H1 (cell line): Measurements from ENCODE around the gene SLC15A3. TPM values are rescaled to one million over a fixed set of nuclear protein-coding genes. Genes with fewer than 3 reads are reported as not detected.

Source experiments
- CEBPB ChIP-seq: IDR thresholded peaks from 2 replicates; pipeline ENCODE4 v1.6.1; 2012; ENCODE audit warnings: low read depth, low read length
- CHD1 ChIP-seq: IDR thresholded peaks from 2 replicates; pipeline ENCODE4 v1.6.1; 2012; ENCODE audit warnings: low read depth, low read length, improper control_type of control experiment
- GTF2F1 ChIP-seq: IDR thresholded peaks from 2 replicates; pipeline ENCODE4 v1.6.1; 2012; ENCODE audit warnings: low read depth, low read length, improper control_type of control experiment, borderline replicate concordance
- RXRA ChIP-seq: IDR thresholded peaks from 2 replicates; pipeline ENCODE4 v1.6.1; 2011; ENCODE audit warnings: low read depth, mild to moderate bottlenecking, low read length, moderate library complexity; ENCODE audit not compliant: insufficient read depth
- SIN3A ChIP-seq, 2 experiments: IDR thresholded peaks in 1 of 2; conservative IDR thresholded peaks in 1 of 2; 2 replicates each; pipeline ENCODE4 v1.6.1; 2011 to 2012; ENCODE audit warnings: low read length in 2 of 2, improper control_type of control experiment in 1 of 2, low read depth in 1 of 2, mild to moderate bottlenecking in 1 of 2
- SUZ12 ChIP-seq: fragments of 200-600 bp; sonication (generic); IDR thresholded peaks from 2 replicates; pipeline ENCODE4 v1.6.1; 2012; ENCODE audit warnings: mild to moderate bottlenecking, inconsistent platforms, low read length, moderate library complexity, mixed read lengths
- TAF1 ChIP-seq: IDR thresholded peaks from 2 replicates; pipeline ENCODE4 v1.6.1; 2011; ENCODE audit warnings: mild to moderate bottlenecking, low read depth, low read length
- TCF12 ChIP-seq: IDR thresholded peaks from 2 replicates; pipeline ENCODE4 v1.6.1; 2011; ENCODE audit warnings: low read depth, mild to moderate bottlenecking, low read length
- YY1 ChIP-seq: IDR thresholded peaks from 2 replicates; pipeline ENCODE4 v1.6.1; 2011; ENCODE audit warnings: low read depth, mild to moderate bottlenecking, low read length
- polyA plus RNA-seq, 7 experiments: library from polyadenylated mRNA; depleted of rRNA in 3 of 7; stranded (reverse) in 5 of 7; unstranded in 2 of 7; fragments of >200 nt in 5 of 7; fragments of 200-250 nt in 2 of 7; gene quantifications; 1 replicate in 5 of 7; 2 replicates in 1 of 7; 4 replicates in 1 of 7; pipeline versions ENCODE4 v1.2.1 to v1.2.3, GENCODE V29; 2011 to 2013; ENCODE audit warnings: missing spikeins in 2 of 7, mixed read lengths in 2 of 7
- total RNA-seq: library from RNA; stranded (reverse); fragmentation: NEBNext Ultra II Directional; extraction: Animal tissue kit (Norgen Biotek cat#: 25700); gene quantifications from 2 replicates; pipeline ENCODE4 v1.2.1, GENCODE V29; 2021
- TF ChIP-seq, protein P1 (sequence below): IDR thresholded peaks from 2 replicates; pipeline ENCODE4 v1.6.1; 2011; ENCODE audit warnings: low read length, improper control_type of control experiment

SLC15A3 gene
- total and polyA plus RNA-seq, 2 of the 8 experiments (the other 6 are each of a cell fraction or from before 2014, with no cell fraction given): 25.8 to 31.0 TPM

DNA sequence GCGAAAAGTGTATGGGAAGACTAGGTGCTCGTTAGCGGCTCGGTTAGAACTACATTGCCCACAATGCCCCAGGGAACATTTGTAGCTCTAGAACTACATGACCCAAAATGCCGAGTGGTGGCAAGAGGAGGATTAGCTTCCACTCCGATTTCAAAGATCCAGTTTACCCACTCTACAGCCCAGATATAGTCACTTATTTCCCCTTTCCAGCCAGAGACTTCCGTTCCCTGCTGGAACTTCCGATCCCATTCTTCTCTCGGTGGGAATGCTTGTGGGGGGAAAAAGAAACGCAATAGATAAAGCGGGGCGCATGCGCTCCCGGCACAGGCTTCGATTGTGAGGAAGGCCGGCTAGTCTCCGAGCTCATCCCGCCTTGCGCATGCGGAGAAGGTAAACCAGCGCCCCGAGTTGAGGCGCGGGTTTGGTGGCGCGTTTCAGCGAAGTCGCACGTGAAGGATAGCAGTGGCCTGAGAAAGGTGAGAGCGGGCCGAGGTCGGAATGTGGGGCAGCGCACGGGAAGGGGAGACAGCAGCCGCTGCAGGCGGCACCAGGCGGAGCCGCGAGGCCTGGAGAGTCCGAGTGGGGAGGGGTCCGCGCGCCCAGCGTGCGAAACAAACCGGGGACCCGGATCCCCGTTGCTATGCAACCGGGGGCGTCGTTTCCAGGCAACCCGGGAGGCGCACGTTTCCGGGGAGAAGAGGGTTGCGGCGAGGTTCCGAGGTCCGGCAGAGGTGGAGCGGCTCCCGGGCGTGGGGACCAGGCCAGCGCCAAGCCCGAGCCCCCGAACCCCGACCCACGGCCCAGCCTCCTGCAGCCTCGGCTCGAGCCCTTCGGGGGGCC lies 38.0 kb downstream of the SLC15A3 start, which contains the start of gene TMEM109 (continued):
- TF ChIP-seq CHD1 (no peak), YY1 (no peak), TCF12 (no peak), SUZ12 (no peak), TAF1 (peak; percentile 60), SIN3A (conservative IDR thresholded peaks at IDR 0.05 in 1 of 2, IDR thresholded peaks at IDR 0.05 in 1 of 2; ENCODE audit: low read depth in 1 of 2, low read length in 2 of 2) (peak; percentile 81 to 89; a peak in 2 of 4 replicates), CEBPB (no peak), GTF2F1 (no peak), RXRA (no peak)
- TF ChIP-seq, protein P1, sequence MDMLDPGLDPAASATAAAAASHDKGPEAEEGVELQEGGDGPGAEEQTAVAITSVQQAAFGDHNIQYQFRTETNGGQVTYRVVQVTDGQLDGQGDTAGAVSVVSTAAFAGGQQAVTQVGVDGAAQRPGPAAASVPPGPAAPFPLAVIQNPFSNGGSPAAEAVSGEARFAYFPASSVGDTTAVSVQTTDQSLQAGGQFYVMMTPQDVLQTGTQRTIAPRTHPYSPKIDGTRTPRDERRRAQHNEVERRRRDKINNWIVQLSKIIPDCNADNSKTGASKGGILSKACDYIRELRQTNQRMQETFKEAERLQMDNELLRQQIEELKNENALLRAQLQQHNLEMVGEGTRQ: peak; percentile 21; the same call in 1 of the 2 replicates
